Chondrocyte (in vitro differentiated cells): Measurements from ENCODE around the gene CETP. TPM values are rescaled to one million over a fixed set of nuclear protein-coding genes. Genes with fewer than 3 reads are reported as not detected.
"Not testable (repeated sequence)": the region's sequence is repeated elsewhere in the genome, so short reads cannot be mapped to it uniquely, and the experiment has no call there.

Source experiments
- DNase-seq: peaks from one replicate; pipeline ENCODE4 v3.0.0; 2021; ENCODE audit warnings: mixed read lengths, low spot score
- H3K27ac Mint-ChIP-seq: one replicate; pipeline ENCODE4 v1.8.0; 2021; ENCODE audit warnings: mild to moderate bottlenecking, moderate library complexity, mixed read lengths; ENCODE audit not compliant: unreplicated experiment
- H3K27me3 Mint-ChIP-seq: 2 replicates; pipeline ENCODE4 v1.8.0; 2021; ENCODE audit warnings: low read depth, mixed read lengths
- H3K36me3 Mint-ChIP-seq: 2 replicates; pipeline ENCODE4 v1.8.0; 2021; ENCODE audit warnings: low read depth, mixed read lengths
- H3K4me1 Mint-ChIP-seq: 2 replicates; pipeline ENCODE4 v1.8.0; 2021; ENCODE audit warnings: low read depth, mild to moderate bottlenecking, mixed read lengths
- H3K4me3 Mint-ChIP-seq: one replicate; pipeline ENCODE4 v1.8.0; 2021; ENCODE audit warnings: mild to moderate bottlenecking, moderate library complexity, mixed read lengths; ENCODE audit not compliant: unreplicated experiment
- H3K9me3 Mint-ChIP-seq: 2 replicates; pipeline ENCODE4 v1.8.0; 2021; ENCODE audit warnings: low read depth, mixed read lengths
- CTCF ChIP-seq: fragments of 200-600 bp; sonication (generic); IDR thresholded peaks from 2 replicates; pipeline ENCODE4 v1.5.0; 2021; ENCODE audit warnings: antibody characterized with exemption, mild to moderate bottlenecking, moderate library complexity
- total RNA-seq: library from RNA; stranded (reverse); gene quantifications from 3 replicates; pipeline ENCODE4 v1.2.1, GENCODE V29; 2021

Gene CETP
- total RNA-seq, 1 donor from 2014 or later, result not detected

- Mint-ChIP-seq H3K9me3 (no peaks in the 10 kb centered on the region), H3K36me3 (peaks cover 36% of the 10 kb centered on the region), H3K4me1 (peaks cover 39% of the 10 kb centered on the region), H3K4me3 (peak within 1 kb of the TSS; percentile 97), H3K27me3 (no peaks in the 10 kb centered on the region), H3K27ac (peak within 1 kb of the TSS; percentile 99)
- peak; percentile 58 for TF ChIP-seq CTCF
- DNase-seq, result peak; percentile 99
These were observed 29.6 kb upstream of the CETP start, which contains the start of gene HERPUD1 for GRCh38 chr16:56931892-56932720. Gene HERPUD1, plus strand, starts transcription at chr16:56932142. Its CDS starts 103 bp downstream, at chr16:56932245.

- H3K27me3 Mint-ChIP-seq, result no peaks in the 10 kb centered on the region
- no peaks in the 10 kb centered on the region for H3K9me3 Mint-ChIP-seq
- peaks cover 44% of the 10 kb centered on the region for H3K36me3 Mint-ChIP-seq
- peak overlapping the region; percentile 99 for H3K27ac Mint-ChIP-seq
- TF ChIP-seq CTCF, result no peak
- peaks cover 46% of the 10 kb centered on the region for H3K4me1 Mint-ChIP-seq
- H3K4me3 Mint-ChIP-seq, result peak overlapping the region; percentile 97
- no peak for DNase-seq
These were observed 28.8 kb upstream of the CETP start for GRCh38 chr16:56932721-56933619.

- no peak for DNase-seq
- H3K4me3 Mint-ChIP-seq, result peak overlapping the region; percentile 97
- peak overlapping the region; percentile 99 for H3K27ac Mint-ChIP-seq
- H3K9me3 Mint-ChIP-seq, result no peaks in the 10 kb centered on the region
- no peak for TF ChIP-seq CTCF
- peaks cover 52% of the 10 kb centered on the region for H3K36me3 Mint-ChIP-seq
- no peaks in the 10 kb centered on the region for H3K27me3 Mint-ChIP-seq
- H3K4me1 Mint-ChIP-seq, result peaks cover 57% of the 10 kb centered on the region
These were observed 27.7 kb upstream of the CETP start for GRCh38 chr16:56933828-56934598.

- H3K36me3 Mint-ChIP-seq, result peaks cover 58% of the 10 kb centered on the region
- DNase-seq, H3K9me3 Mint-ChIP-seq, H3K27me3 Mint-ChIP-seq: not testable (repeated sequence)
- peaks cover 63% of the 10 kb centered on the region for H3K4me1 Mint-ChIP-seq
- peak overlapping the region; percentile 91 for H3K27ac Mint-ChIP-seq
- H3K4me3 Mint-ChIP-seq, result peak overlapping the region; percentile 97
These were observed 27.1 kb upstream of the CETP start for GRCh38 chr16:56934599-56935145.

- peak overlapping the region; percentile 91 for H3K27ac Mint-ChIP-seq
- no peak for TF ChIP-seq CTCF
- DNase-seq, result no peak
- H3K4me1 Mint-ChIP-seq, result peaks cover 68% of the 10 kb centered on the region
- no peaks in the 10 kb centered on the region for H3K9me3 Mint-ChIP-seq
- H3K27me3 Mint-ChIP-seq, result no peaks in the 10 kb centered on the region
- H3K4me3 Mint-ChIP-seq, result peak overlapping the region; percentile 97
- H3K36me3 Mint-ChIP-seq, result peaks cover 63% of the 10 kb centered on the region
These were observed 26.5 kb upstream of the CETP start for GRCh38 chr16:56935201-56935600.
